K562 (cell line): Measurements from ENCODE around the gene BNIP5. TPM values are rescaled to one million over a fixed set of nuclear protein-coding genes. Genes with fewer than 3 reads are reported as not detected.

ENCODE experiments used
- CHD2 ChIP-seq: IDR thresholded peaks from 2 replicates; pipeline ENCODE4 v1.6.1; 2011; ENCODE audit warnings: low read depth, low read length
- MCM3 ChIP-seq: fragments of 450-650 bp; IDR thresholded peaks from 2 replicates; pipeline ENCODE4 v1.6.1; 2016
- polyA plus RNA-seq, 8 experiments: library from polyadenylated mRNA; depleted of rRNA in 4 of 8; stranded (reverse) in 5 of 8; unstranded in 3 of 8; fragments of >200 nt; fragmentation: Nextera tagmentation in 2 of 8; fragmentation: Illumina TruSeq in 1 of 8; extraction: Ambion mirVana in 2 of 8; extraction: Trizol in 1 of 8; gene quantifications; 2 replicates each; pipeline versions ENCODE4 v1.2.1 to v1.2.3, GENCODE V29; 2011 to 2014; ENCODE audit warnings: inconsistent platforms in 1 of 8, missing spikeins in 1 of 8
- total RNA-seq, 7 experiments: library from RNA; depleted of rRNA in 6 of 7; stranded (reverse); fragments of >200 nt in 6 of 7; fragmentation: Illumina TruSeq in 2 of 7; extraction: Trizol in 2 of 7; gene quantifications; 2 replicates each; pipeline versions ENCODE4 v1.2.1 to v1.2.3, GENCODE V29; 2011 to 2021; ENCODE audit warnings: low replicate concordance in 1 of 7
- TF ChIP-seq, protein P1 (sequence below): fragments of 450-650 bp; IDR thresholded peaks from 2 replicates; pipeline ENCODE4 v1.6.1; 2016; ENCODE audit warnings: mild to moderate bottlenecking, moderate library complexity
- TF ChIP-seq, protein P2 (sequence below), 2 experiments: IDR thresholded peaks in 1 of 2; conservative IDR thresholded peaks in 1 of 2; 2 replicates each; pipeline ENCODE4 v1.6.1; 2016; ENCODE audit warnings: low read depth in 2 of 2, mild to moderate bottlenecking in 1 of 2, missing compliant biosample characterization in 1 of 2, missing genetic modification characterization in 1 of 2, moderate library complexity in 1 of 2
- TF ChIP-seq, protein P3 (sequence below): sonication (generic); formaldehyde crosslinking; IDR thresholded peaks from 2 replicates; pipeline ENCODE4 v1.8.0; 2022; ENCODE audit warnings: missing genetic modification reagents, mild to moderate bottlenecking, moderate library complexity, borderline replicate concordance
- TF ChIP-seq, protein P4 (sequence below): fragments of 250-450 bp; sonication (Bioruptor Pico); IDR thresholded peaks from 2 replicates; pipeline ENCODE4 v1.4.0; 2020; ENCODE audit warnings: mild to moderate bottlenecking
- TF ChIP-seq, protein P5 (sequence below): IDR thresholded peaks from 2 replicates; pipeline ENCODE4 v1.6.1; 2016; ENCODE audit warnings: missing genetic modification characterization, missing compliant biosample characterization

BNIP5 gene
- total and polyA plus RNA-seq, 9 of the 15 experiments (the other 6 are each of a cell fraction or from before 2014, with no cell fraction given): not detected

DNA sequence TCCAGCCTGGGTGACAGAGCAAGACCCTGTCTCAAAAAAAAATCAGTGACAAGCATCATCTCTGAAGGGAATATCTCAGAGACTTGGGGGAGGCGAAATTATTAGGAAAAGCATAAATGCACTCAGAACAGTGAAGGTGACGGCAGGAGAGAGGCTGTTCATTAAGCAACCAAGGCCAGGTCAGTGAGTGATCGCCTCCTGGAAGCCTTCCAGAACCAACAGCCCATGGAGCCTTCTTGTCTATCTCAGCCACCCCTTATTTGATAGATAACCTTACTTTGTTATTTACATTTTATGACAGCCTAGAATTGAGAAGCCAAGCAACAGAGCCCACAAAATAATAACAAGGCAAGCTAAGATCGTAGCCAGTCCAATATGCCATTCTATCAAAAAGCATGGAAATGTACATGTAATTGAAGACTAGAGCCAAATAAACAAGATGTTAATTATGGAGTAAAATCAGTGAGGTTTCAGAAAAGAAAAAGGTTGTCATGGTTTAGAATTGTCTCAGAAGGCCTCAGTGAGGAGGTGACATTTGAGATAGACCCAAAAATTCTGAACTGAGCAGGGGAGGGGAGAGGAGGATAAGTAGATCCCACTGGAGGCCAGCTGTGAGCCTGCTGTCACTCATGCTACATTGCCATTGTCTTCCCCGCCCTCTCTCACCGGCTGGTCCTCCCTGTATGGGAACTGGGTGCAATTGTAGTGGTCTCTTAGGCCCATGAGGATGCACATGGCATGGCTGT lies 17.8 kb downstream of the BNIP5 start (continued):
- TF ChIP-seq, protein P1, sequence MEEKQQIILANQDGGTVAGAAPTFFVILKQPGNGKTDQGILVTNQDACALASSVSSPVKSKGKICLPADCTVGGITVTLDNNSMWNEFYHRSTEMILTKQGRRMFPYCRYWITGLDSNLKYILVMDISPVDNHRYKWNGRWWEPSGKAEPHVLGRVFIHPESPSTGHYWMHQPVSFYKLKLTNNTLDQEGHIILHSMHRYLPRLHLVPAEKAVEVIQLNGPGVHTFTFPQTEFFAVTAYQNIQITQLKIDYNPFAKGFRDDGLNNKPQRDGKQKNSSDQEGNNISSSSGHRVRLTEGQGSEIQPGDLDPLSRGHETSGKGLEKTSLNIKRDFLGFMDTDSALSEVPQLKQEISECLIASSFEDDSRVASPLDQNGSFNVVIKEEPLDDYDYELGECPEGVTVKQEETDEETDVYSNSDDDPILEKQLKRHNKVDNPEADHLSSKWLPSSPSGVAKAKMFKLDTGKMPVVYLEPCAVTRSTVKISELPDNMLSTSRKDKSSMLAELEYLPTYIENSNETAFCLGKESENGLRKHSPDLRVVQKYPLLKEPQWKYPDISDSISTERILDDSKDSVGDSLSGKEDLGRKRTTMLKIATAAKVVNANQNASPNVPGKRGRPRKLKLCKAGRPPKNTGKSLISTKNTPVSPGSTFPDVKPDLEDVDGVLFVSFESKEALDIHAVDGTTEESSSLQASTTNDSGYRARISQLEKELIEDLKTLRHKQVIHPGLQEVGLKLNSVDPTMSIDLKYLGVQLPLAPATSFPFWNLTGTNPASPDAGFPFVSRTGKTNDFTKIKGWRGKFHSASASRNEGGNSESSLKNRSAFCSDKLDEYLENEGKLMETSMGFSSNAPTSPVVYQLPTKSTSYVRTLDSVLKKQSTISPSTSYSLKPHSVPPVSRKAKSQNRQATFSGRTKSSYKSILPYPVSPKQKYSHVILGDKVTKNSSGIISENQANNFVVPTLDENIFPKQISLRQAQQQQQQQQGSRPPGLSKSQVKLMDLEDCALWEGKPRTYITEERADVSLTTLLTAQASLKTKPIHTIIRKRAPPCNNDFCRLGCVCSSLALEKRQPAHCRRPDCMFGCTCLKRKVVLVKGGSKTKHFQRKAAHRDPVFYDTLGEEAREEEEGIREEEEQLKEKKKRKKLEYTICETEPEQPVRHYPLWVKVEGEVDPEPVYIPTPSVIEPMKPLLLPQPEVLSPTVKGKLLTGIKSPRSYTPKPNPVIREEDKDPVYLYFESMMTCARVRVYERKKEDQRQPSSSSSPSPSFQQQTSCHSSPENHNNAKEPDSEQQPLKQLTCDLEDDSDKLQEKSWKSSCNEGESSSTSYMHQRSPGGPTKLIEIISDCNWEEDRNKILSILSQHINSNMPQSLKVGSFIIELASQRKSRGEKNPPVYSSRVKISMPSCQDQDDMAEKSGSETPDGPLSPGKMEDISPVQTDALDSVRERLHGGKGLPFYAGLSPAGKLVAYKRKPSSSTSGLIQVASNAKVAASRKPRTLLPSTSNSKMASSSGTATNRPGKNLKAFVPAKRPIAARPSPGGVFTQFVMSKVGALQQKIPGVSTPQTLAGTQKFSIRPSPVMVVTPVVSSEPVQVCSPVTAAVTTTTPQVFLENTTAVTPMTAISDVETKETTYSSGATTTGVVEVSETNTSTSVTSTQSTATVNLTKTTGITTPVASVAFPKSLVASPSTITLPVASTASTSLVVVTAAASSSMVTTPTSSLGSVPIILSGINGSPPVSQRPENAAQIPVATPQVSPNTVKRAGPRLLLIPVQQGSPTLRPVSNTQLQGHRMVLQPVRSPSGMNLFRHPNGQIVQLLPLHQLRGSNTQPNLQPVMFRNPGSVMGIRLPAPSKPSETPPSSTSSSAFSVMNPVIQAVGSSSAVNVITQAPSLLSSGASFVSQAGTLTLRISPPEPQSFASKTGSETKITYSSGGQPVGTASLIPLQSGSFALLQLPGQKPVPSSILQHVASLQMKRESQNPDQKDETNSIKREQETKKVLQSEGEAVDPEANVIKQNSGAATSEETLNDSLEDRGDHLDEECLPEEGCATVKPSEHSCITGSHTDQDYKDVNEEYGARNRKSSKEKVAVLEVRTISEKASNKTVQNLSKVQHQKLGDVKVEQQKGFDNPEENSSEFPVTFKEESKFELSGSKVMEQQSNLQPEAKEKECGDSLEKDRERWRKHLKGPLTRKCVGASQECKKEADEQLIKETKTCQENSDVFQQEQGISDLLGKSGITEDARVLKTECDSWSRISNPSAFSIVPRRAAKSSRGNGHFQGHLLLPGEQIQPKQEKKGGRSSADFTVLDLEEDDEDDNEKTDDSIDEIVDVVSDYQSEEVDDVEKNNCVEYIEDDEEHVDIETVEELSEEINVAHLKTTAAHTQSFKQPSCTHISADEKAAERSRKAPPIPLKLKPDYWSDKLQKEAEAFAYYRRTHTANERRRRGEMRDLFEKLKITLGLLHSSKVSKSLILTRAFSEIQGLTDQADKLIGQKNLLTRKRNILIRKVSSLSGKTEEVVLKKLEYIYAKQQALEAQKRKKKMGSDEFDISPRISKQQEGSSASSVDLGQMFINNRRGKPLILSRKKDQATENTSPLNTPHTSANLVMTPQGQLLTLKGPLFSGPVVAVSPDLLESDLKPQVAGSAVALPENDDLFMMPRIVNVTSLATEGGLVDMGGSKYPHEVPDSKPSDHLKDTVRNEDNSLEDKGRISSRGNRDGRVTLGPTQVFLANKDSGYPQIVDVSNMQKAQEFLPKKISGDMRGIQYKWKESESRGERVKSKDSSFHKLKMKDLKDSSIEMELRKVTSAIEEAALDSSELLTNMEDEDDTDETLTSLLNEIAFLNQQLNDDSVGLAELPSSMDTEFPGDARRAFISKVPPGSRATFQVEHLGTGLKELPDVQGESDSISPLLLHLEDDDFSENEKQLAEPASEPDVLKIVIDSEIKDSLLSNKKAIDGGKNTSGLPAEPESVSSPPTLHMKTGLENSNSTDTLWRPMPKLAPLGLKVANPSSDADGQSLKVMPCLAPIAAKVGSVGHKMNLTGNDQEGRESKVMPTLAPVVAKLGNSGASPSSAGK: no peak
- TF ChIP-seq, protein P2, sequence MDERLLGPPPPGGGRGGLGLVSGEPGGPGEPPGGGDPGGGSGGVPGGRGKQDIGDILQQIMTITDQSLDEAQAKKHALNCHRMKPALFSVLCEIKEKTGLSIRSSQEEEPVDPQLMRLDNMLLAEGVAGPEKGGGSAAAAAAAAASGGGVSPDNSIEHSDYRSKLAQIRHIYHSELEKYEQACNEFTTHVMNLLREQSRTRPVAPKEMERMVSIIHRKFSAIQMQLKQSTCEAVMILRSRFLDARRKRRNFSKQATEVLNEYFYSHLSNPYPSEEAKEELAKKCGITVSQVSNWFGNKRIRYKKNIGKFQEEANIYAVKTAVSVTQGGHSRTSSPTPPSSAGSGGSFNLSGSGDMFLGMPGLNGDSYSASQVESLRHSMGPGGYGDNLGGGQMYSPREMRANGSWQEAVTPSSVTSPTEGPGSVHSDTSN (CRISPR knock-in tag; IDR thresholded peaks at IDR 0.05; ENCODE audit: low read depth): peak; percentile 36; the same call in 1 of the 2 replicates
- TF ChIP-seq, protein P2 (tag; conservative IDR thresholded peaks at IDR 0.05; ENCODE audit: low read depth): peak; percentile 78
- TF ChIP-seq, protein P3, sequence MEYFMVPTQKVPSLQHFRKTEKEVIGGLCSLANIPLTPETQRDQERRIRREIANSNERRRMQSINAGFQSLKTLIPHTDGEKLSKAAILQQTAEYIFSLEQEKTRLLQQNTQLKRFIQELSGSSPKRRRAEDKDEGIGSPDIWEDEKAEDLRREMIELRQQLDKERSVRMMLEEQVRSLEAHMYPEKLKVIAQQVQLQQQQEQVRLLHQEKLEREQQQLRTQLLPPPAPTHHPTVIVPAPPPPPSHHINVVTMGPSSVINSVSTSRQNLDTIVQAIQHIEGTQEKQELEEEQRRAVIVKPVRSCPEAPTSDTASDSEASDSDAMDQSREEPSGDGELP (CRISPR knock-in tag): peak; percentile 48; the same call in 1 of the 2 replicates
- TF ChIP-seq CHD2: no peak
- TF ChIP-seq, protein P4, sequence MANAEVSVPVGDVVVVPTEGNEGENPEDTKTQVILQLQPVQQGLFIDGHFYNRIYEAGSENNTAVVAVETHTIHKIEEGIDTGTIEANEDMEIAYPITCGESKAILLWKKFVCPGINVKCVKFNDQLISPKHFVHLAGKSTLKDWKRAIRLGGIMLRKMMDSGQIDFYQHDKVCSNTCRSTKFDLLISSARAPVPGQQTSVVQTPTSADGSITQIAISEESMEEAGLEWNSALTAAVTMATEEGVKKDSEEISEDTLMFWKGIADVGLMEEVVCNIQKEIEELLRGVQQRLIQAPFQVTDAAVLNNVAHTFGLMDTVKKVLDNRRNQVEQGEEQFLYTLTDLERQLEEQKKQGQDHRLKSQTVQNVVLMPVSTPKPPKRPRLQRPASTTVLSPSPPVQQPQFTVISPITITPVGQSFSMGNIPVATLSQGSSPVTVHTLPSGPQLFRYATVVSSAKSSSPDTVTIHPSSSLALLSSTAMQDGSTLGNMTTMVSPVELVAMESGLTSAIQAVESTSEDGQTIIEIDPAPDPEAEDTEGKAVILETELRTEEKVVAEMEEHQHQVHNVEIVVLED (CRISPR knock-in tag): no peak
- no peak for TF ChIP-seq MCM3
- TF ChIP-seq, protein P5, sequence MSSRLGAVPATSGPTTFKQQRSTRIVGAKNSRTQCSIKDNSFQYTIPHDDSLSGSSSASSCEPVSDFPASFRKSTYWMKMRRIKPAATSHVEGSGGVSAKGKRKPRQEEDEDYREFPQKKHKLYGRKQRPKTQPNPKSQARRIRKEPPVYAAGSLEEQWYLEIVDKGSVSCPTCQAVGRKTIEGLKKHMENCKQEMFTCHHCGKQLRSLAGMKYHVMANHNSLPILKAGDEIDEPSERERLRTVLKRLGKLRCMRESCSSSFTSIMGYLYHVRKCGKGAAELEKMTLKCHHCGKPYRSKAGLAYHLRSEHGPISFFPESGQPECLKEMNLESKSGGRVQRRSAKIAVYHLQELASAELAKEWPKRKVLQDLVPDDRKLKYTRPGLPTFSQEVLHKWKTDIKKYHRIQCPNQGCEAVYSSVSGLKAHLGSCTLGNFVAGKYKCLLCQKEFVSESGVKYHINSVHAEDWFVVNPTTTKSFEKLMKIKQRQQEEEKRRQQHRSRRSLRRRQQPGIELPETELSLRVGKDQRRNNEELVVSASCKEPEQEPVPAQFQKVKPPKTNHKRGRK (tag): no peak
